Panc1 (cell line): ENCODE data around the gene RGS10. TPM values are rescaled to one million over a fixed set of nuclear protein-coding genes. Genes with fewer than 3 reads are reported as not detected.

Experiments used
- ATAC-seq: fragments of 200-7000 bp; cut with Tn5 transposase; 2 replicates; pipeline ENCODE4 v1.9.1; 2020; ENCODE audit warnings: mild to moderate bottlenecking, moderate library complexity
- BruUV-seq: library from RNA; stranded (reverse); fragments of 400-500 nt; replicated peaks from 2 replicates; lab custom pipeline; 2021; lab: Mats Ljungman, UMichigan
- CTCF ChIA-PET: fragments of 300-600 bp; sonication (Branson Sonifier 250); formaldehyde crosslinking; loops from one replicate; lab custom pipeline; 2022; ENCODE audit warnings: antibody characterized with exemption; lab: Charles Lee
- POLR2A ChIA-PET: fragments of 300-600 bp; sonication (Branson Sonifier 250); formaldehyde crosslinking; loops from one replicate; lab custom pipeline; 2022; ENCODE audit warnings: antibody characterized with exemption; lab: Charles Lee
- DNase-seq: peaks from one replicate; pipeline ENCODE4 v3.0.0-alpha.2; 2010; ENCODE audit warnings: low read depth, low spot score
- H3K27ac ChIP-seq: 2 replicates; pipeline ENCODE4 v1.5.1; 2011; ENCODE audit warnings: mild to moderate bottlenecking, low read length, inconsistent platforms
- H3K27me3 ChIP-seq: fragments of 200-500 bp; sonication (Bioruptor generic); 2 replicates; pipeline ENCODE4 v1.6.0; 2014; ENCODE audit warnings: low read length, inconsistent platforms; ENCODE audit not compliant: control insufficient read depth, insufficient read depth
- H3K36me3 ChIP-seq: fragments of 200-500 bp; sonication (Bioruptor generic); 2 replicates; pipeline ENCODE4 v1.5.1; 2014; ENCODE audit warnings: inconsistent platforms, mild to moderate bottlenecking, low read length, moderate library complexity; ENCODE audit not compliant: control insufficient read depth, insufficient read depth
- H3K4me1 ChIP-seq: 2 replicates; pipeline ENCODE4 v1.5.1; 2011; ENCODE audit warnings: inconsistent platforms, mild to moderate bottlenecking, low read length, moderate library complexity; ENCODE audit not compliant: control insufficient read depth, insufficient read depth
- H3K4me3 ChIP-seq, 2 experiments: 2 replicates each; pipeline ENCODE4 v1.5.1; 2011 to 2012; ENCODE audit warnings: low read depth in 2 of 2, low read length in 2 of 2, mild to moderate bottlenecking in 2 of 2, inconsistent platforms in 1 of 2, moderate library complexity in 1 of 2
- H3K9me3 ChIP-seq: fragments of 200-500 bp; sonication (Bioruptor generic); 2 replicates; pipeline ENCODE4 v1.5.1; 2014; ENCODE audit warnings: low read depth, mild to moderate bottlenecking, inconsistent platforms, low read length, moderate library complexity; ENCODE audit not compliant: control insufficient read depth, insufficient read depth
- POLR2AphosphoS5 ChIP-seq: IDR thresholded peaks from 2 replicates; pipeline ENCODE4 v1.6.1; 2012; ENCODE audit warnings: mild to moderate bottlenecking, low read depth, low read length, moderate library complexity
- SIN3A ChIP-seq: IDR thresholded peaks from 2 replicates; pipeline ENCODE4 v1.6.1; 2012; ENCODE audit warnings: low read depth, mild to moderate bottlenecking, low read length, moderate library complexity, borderline replicate concordance; ENCODE audit not compliant: insufficient read depth
- TCF7L2 ChIP-seq: IDR thresholded peaks from 2 replicates; pipeline ENCODE4 v1.6.1; 2011; ENCODE audit warnings: mild to moderate bottlenecking, low read depth, low read length, inconsistent platforms
- in situ Hi-C: cut with HindIII; loops from 2 replicates; pipeline ENCODE4 v1.10.0; 2016; ENCODE audit warnings: low sequenced_read_pairs, low pct_unique_long_range_greater_than_20kb
- intact Hi-C: fragments of 100-400 bp; cut with micrococcal nuclease; formaldehyde crosslinking; loops from one replicate; pipeline ENCODE4 v1.10.0; 2022; ENCODE audit not compliant: unreplicated experiment
- total RNA-seq: library from RNA; stranded (reverse); gene quantifications from one replicate; pipeline ENCODE4 v1.2.1, GENCODE V29; 2021; ENCODE audit not compliant: unreplicated experiment
- TF ChIP-seq, protein P1 (sequence below): fragments of 450-650 bp; IDR thresholded peaks from 2 replicates; pipeline ENCODE4 v1.5.1; 2017; ENCODE audit warnings: mild to moderate bottlenecking
- TF ChIP-seq, protein P2 (sequence below), 2 experiments: IDR thresholded peaks; 2 replicates each; pipeline ENCODE4 v1.6.1; 2011 to 2012; ENCODE audit warnings: low read depth in 2 of 2, control low read depth in 1 of 2, low read length in 1 of 2, mild to moderate bottlenecking in 1 of 2, moderate library complexity in 1 of 2; ENCODE audit not compliant: insufficient read depth in 1 of 2

RGS10 gene
- total RNA-seq, 1 experiment from 2014 or later, result 68.6 TPM

- BruUV-seq, result no TSS peak
- ATAC-seq (no peak), DNase-seq (no peak)
- intact Hi-C loops (no loop called here), in situ Hi-C loops (no loop called here)
- Histone ChIP-seq H3K4me1 (no peaks in the 10 kb centered on the region), H3K36me3 (no peaks in the 10 kb centered on the region), H3K27me3 (no peaks in the 10 kb centered on the region), H3K27ac (no peak overlapping the region), H3K4me3 (no peak overlapping the region), H3K9me3 (no peaks in the 10 kb centered on the region)
- POLR2A ChIA-PET, result no interaction called here
- CTCF ChIA-PET, result no interaction called here
- no peak for TF ChIP-seq POLR2AphosphoS5
- no peak for TF ChIP-seq SIN3A
- TF ChIP-seq, protein P1, sequence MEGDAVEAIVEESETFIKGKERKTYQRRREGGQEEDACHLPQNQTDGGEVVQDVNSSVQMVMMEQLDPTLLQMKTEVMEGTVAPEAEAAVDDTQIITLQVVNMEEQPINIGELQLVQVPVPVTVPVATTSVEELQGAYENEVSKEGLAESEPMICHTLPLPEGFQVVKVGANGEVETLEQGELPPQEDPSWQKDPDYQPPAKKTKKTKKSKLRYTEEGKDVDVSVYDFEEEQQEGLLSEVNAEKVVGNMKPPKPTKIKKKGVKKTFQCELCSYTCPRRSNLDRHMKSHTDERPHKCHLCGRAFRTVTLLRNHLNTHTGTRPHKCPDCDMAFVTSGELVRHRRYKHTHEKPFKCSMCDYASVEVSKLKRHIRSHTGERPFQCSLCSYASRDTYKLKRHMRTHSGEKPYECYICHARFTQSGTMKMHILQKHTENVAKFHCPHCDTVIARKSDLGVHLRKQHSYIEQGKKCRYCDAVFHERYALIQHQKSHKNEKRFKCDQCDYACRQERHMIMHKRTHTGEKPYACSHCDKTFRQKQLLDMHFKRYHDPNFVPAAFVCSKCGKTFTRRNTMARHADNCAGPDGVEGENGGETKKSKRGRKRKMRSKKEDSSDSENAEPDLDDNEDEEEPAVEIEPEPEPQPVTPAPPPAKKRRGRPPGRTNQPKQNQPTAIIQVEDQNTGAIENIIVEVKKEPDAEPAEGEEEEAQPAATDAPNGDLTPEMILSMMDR, result no peak
- TF ChIP-seq TCF7L2, result no peak
- TF ChIP-seq, protein P2, sequence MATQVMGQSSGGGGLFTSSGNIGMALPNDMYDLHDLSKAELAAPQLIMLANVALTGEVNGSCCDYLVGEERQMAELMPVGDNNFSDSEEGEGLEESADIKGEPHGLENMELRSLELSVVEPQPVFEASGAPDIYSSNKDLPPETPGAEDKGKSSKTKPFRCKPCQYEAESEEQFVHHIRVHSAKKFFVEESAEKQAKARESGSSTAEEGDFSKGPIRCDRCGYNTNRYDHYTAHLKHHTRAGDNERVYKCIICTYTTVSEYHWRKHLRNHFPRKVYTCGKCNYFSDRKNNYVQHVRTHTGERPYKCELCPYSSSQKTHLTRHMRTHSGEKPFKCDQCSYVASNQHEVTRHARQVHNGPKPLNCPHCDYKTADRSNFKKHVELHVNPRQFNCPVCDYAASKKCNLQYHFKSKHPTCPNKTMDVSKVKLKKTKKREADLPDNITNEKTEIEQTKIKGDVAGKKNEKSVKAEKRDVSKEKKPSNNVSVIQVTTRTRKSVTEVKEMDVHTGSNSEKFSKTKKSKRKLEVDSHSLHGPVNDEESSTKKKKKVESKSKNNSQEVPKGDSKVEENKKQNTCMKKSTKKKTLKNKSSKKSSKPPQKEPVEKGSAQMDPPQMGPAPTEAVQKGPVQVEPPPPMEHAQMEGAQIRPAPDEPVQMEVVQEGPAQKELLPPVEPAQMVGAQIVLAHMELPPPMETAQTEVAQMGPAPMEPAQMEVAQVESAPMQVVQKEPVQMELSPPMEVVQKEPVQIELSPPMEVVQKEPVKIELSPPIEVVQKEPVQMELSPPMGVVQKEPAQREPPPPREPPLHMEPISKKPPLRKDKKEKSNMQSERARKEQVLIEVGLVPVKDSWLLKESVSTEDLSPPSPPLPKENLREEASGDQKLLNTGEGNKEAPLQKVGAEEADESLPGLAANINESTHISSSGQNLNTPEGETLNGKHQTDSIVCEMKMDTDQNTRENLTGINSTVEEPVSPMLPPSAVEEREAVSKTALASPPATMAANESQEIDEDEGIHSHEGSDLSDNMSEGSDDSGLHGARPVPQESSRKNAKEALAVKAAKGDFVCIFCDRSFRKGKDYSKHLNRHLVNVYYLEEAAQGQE (IDR thresholded peaks at IDR 0.05; ENCODE audit: insufficient read depth in 1 of 2, low read depth in 2 of 2, low read length in 1 of 2), result no peak
Observed at GRCh38 chr10:119500821-119501220, 41.7 kb downstream of the RGS10 start.

DNA sequence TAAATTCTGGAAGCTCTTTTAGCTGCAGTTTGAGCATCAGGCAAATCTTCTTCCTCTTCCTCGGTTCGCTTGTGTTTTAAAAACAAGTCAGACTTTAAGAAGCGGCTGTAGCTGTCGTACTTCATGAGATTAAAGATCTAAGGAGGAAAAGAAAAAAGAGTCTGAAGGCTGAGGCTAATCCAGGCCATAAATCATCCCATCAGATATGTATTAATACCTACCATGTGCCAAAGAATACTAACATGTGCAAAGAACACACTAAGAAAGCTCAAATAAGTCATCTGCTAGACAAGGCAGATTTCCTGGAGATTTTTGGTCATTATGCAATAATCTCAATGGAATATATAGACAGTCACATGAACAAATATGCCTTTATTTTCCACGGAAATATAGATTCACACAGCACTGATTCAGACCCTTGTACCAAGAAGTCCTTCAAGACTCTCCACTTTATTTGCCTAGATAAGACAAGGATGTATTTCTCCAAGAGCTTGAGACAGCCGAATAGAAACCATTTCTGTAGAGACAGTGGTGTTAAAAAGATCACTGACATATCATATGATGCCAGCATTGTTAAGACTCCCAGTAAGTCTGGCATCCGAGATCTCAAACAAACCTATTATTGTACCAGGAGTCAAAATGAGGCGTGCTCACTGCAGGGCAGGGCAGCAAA, 42.3 kb downstream of the RGS10 start:
- TF ChIP-seq TCF7L2, result no peak
- TF ChIP-seq, protein P2 (IDR thresholded peaks at IDR 0.05; ENCODE audit: insufficient read depth in 1 of 2, low read depth in 2 of 2, low read length in 1 of 2), result no peak
- TF ChIP-seq, protein P1, result no peak
- no peak for TF ChIP-seq SIN3A
- TF ChIP-seq POLR2AphosphoS5, result no peak
- H3K36me3 ChIP-seq, result no peaks in the 10 kb centered on the region
- no peak overlapping the region for H3K4me3 ChIP-seq
- DNase-seq (no peak), ATAC-seq (no peak)
- POLR2A ChIA-PET, result interaction anchor here (0.6 kb wide), 1 partner anchor 274 kb away, joined by 5 read pairs; no protein-coding TSS in a partner anchor
- H3K27me3 ChIP-seq, result no peaks in the 10 kb centered on the region
- no peaks in the 10 kb centered on the region for H3K9me3 ChIP-seq
- BruUV-seq, result no TSS peak
- intact Hi-C loops, result no loop called here
- H3K27ac ChIP-seq, result no peak overlapping the region
- in situ Hi-C loops, result no loop called here
- CTCF ChIA-PET, result no interaction called here
- no peaks in the 10 kb centered on the region; the same call in 1 of the 2 replicates for H3K4me1 ChIP-seq
